Testis (tissue), 3 donors: ENCODE data around the gene KRTAP10-8. TPM values are rescaled to one million over a fixed set of nuclear protein-coding genes. Genes with fewer than 3 reads are reported as not detected.
"Not testable (repeated sequence)": the region's sequence is repeated elsewhere in the genome, so short reads cannot be mapped to it uniquely, and the experiment has no call there.

Source experiments
- DNase-seq: peaks from one replicate; pipeline ENCODE4 v3.0.0-alpha.2; 2019
- H3K27ac ChIP-seq, 2 donors: fragments of 200-600 bp; sonication (generic); one replicate each; pipeline ENCODE4 v1.5.1; 2019
- H3K27me3 ChIP-seq: fragments of 200-600 bp; sonication (generic); one replicate; pipeline ENCODE4 v1.5.1; 2019
- H3K36me3 ChIP-seq: fragments of 200-600 bp; sonication (generic); one replicate; pipeline ENCODE4 v1.5.1; 2017; ENCODE audit warnings: low read depth; ENCODE audit errors: missing control alignments
- H3K4me1 ChIP-seq: fragments of 200-600 bp; sonication (generic); one replicate; pipeline ENCODE4 v1.5.1; 2019
- H3K4me3 ChIP-seq, 2 donors: fragments of 200-600 bp; sonication (generic); one replicate each; pipeline ENCODE4 v1.5.1; 2017 to 2019
- H3K9me3 ChIP-seq: fragments of 200-600 bp; sonication (generic); one replicate; pipeline ENCODE4 v1.5.1; 2017
- CTCF ChIP-seq, 3 experiments: fragments of 450-650 bp in 2 of 3; fragments of 200-600 bp in 1 of 3; sonication (generic) in 1 of 3; IDR thresholded peaks; one replicate each; pipeline ENCODE4 v1.5.1; 2016 to 2019; ENCODE audit warnings: antibody characterized with exemption in 3 of 3, mild to moderate bottlenecking in 2 of 3, moderate library complexity in 1 of 3
- POLR2A ChIP-seq: fragments of 450-650 bp; IDR thresholded peaks from one replicate; pipeline ENCODE4 v1.6.1; 2017; ENCODE audit warnings: antibody characterized with exemption, mild to moderate bottlenecking, moderate library complexity
- whole genome bisulfite sequencing, 2 donors: methylation state at CpG; one replicate each; pipeline ENCODE4 v1.1.5; 2018; 5-methylcytosine and 5-hydroxymethylcytosine counted together
- intact Hi-C: fragments of 100-400 bp; cut with DNase I; formaldehyde crosslinking; loops from one replicate; pipeline ENCODE4 v1.15.1; 2023; ENCODE audit warnings: low total_unique reads
- polyA plus RNA-seq: library from polyadenylated mRNA; stranded (reverse); fragments of 350-450 nt; fragmentation: Illumina TruSeq; extraction: RNeasy Lipid Tissue Mini Kit (QIAGEN cat#74804); gene quantifications from one replicate; pipeline ENCODE4 v1.2.3, GENCODE V29; 2014; ENCODE audit warnings: low read depth, low replicate concordance; ENCODE audit not compliant: insufficient read depth
- total RNA-seq, 2 donors: library from RNA; depleted of rRNA; stranded (reverse); fragments of >200 nt; gene quantifications; one replicate each; pipeline ENCODE4 v1.2.3, GENCODE V29; 2016

KRTAP10-8 gene
- total and polyA plus RNA-seq, 3 donors from 2014 or later = not detected

GRCh38 chr21:44602463-44602850 lies 9.4 kb upstream of the KRTAP10-8 start:
- intact Hi-C loops = no loop called here
- TF ChIP-seq CTCF (IDR thresholded peaks at IDR 0.05) (no peak), POLR2A (no peak)
- no peak for DNase-seq
- H3K4me3 ChIP-seq = no peak overlapping the region
- no peaks in the 10 kb centered on the region for H3K4me1 ChIP-seq
- 88 to 98% methylated on average over 7 to 21 of the region's 21 CpGs for WGBS, 2 donors
- no peaks in the 10 kb centered on the region for H3K36me3 ChIP-seq
- no peaks in the 10 kb centered on the region for H3K9me3 ChIP-seq
- H3K27me3 ChIP-seq = no peaks in the 10 kb centered on the region
- no peak overlapping the region for H3K27ac ChIP-seq

- Histone ChIP-seq H3K27ac (no peak overlapping the region), H3K4me3 (no peak overlapping the region), H3K27me3 (no peaks in the 10 kb centered on the region), H3K9me3 (no peaks in the 10 kb centered on the region), H3K4me1 (no peaks in the 10 kb centered on the region), H3K36me3 (no peaks in the 10 kb centered on the region)
- no peak for DNase-seq
- intact Hi-C loops = no loop called here
- TF ChIP-seq CTCF (IDR thresholded peaks at IDR 0.05) (no peak), POLR2A (no peak)
- WGBS, 2 donors = 61 to 78% methylated on average over 10 to 17 of the region's 17 CpGs
Measured at GRCh38 chr21:44603109-44603875, 8.6 kb upstream of the KRTAP10-8 start.

GRCh38 chr21:44603911-44604310 lies 8.0 kb upstream of the KRTAP10-8 start:
- WGBS, 2 donors = 89 to 91% methylated on average over 7 to 8 of the region's 8 CpGs
- DNase-seq = no peak
- Histone ChIP-seq H3K4me1 (no peaks in the 10 kb centered on the region), H3K27ac (no peak overlapping the region), H3K4me3 (no peak overlapping the region), H3K9me3 (no peaks in the 10 kb centered on the region), H3K36me3 (no peaks in the 10 kb centered on the region), H3K27me3 (no peaks in the 10 kb centered on the region)
- TF ChIP-seq POLR2A (no peak), CTCF (IDR thresholded peaks at IDR 0.05) (no peak)
- intact Hi-C loops = no loop called here

GRCh38 chr21:44606495-44606894 lies 5.4 kb upstream of the KRTAP10-8 start:
- intact Hi-C loops = no loop called here
- Histone ChIP-seq H3K36me3 (no peaks in the 10 kb centered on the region), H3K4me3 (no peak overlapping the region), H3K9me3 (no peaks in the 10 kb centered on the region), H3K4me1 (no peaks in the 10 kb centered on the region), H3K27me3 (no peaks in the 10 kb centered on the region), H3K27ac (no peak overlapping the region)
- no peak for DNase-seq
- WGBS, 2 donors = 81 to 86% methylated on average over 4 of the region's 4 CpGs
- no peak for TF ChIP-seq POLR2A
- TF ChIP-seq CTCF (IDR thresholded peaks at IDR 0.05) = no peak

- DNase-seq = no peak
- H3K9me3 ChIP-seq = no peaks in the 10 kb centered on the region
- H3K27me3 ChIP-seq = no peaks in the 10 kb centered on the region
- no peak overlapping the region for H3K4me3 ChIP-seq
- no peak overlapping the region for H3K27ac ChIP-seq
- H3K36me3 ChIP-seq = no peaks in the 10 kb centered on the region
- H3K4me1 ChIP-seq = no peaks in the 10 kb centered on the region
- intact Hi-C loops = no loop called here
- TF ChIP-seq CTCF (IDR thresholded peaks at IDR 0.05) (no peak), POLR2A (no peak)
Measured at GRCh38 chr21:44609193-44609592, 2.7 kb upstream of the KRTAP10-8 start.

- H3K4me1 ChIP-seq, H3K9me3 ChIP-seq, H3K4me3 ChIP-seq, intact Hi-C loops, H3K36me3 ChIP-seq, DNase-seq, H3K27me3 ChIP-seq, H3K27ac ChIP-seq: not testable (repeated sequence)
- 91 to 97% methylated on average over 7 of the region's 7 CpGs for WGBS, 2 donors
Measured at GRCh38 chr21:44610157-44610843, 1.6 kb upstream of the KRTAP10-8 start.
